Stimulated activated CD4-positive, alpha-beta T cell treated with anti-CD3 and anti-CD28 coated beads, Interleukin-12 subunit alpha, Interleukin-12 subunit beta, amount 100 ng/mL, for 24 hours (primary cell): ENCODE data around the gene HSF4.
A peak's percentile ranks its signal among the peaks of the same experiment; 100 is the strongest.

Experiments
- DNase-seq, 2 experiments: peaks; one replicate each; pipeline ENCODE4 v3.0.0-alpha.2; 2020; ENCODE audit warnings: low read depth in 2 of 2

HSF4 gene

DNA sequence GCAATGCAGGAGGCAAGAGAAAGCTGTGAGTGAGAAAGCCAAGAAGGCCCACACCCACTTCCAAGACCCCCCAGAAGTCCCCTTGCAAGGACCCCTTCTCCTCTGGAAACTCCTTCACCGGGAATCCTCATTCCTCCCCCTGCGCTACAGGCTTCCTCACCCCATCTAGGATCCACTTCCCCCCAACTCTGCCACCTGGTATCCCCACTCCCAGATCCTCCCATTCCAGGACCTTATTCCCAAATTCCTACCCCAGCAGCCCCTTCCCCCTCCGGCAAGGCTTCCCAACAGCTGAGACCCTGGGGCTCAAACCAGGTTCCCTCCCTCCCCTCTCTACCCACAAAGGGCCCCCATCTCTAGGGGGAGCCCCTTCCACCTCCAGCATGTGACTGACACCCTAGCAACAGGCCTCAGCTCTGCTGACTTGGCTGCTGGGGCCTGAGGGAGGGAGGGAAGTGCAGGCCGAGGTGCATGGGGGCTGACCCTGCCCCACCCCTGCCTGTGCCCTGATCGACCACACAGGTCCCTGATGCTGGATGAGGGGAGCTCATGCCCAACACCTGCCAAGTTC, 2.1 kb downstream of the HSF4 start:
- no peak for DNase-seq

DNA sequence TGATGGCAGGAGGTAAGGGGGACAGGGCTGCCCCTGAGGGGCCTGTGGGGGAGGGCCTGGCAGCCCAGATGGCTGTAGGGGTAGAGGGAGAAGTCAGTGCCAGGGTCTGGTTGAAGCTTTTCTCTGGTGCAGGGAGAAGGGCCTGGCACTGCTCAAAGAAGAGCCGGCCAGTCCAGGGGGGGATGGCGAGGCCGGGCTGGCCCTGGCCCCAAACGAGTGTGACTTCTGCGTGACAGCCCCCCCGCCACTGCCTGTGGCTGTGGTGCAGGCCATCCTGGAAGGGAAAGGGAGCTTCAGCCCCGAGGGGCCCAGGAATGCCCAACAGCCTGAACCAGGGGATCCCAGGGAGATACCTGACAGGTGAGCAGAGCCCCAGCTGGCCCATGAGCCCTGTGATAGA, 3.0 kb downstream of the HSF4 start:
- no peak for DNase-seq

DNA sequence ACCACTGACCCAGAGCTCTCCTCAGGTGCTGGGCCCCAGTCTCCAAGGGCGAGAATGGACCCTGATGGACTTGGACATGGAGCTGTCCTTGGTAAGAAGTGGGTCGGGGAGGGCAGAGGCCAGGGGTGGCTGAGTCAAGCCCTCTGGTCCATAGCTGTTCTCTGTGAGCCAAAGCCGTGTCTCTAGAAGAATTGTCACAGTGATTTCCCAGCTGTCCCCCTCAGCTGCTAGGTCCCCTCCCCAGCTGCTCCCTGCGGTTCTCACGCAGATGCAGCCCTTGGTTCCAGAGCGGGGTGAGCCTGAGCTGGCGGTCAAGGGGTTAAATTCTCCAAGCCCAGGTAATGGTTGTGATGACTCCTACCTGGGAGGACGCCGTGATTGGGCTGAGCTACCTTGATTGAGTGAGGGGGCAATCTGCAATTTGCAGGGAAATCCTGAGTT, 4.5 kb downstream of the HSF4 start:
- no peak for DNase-seq

DNA sequence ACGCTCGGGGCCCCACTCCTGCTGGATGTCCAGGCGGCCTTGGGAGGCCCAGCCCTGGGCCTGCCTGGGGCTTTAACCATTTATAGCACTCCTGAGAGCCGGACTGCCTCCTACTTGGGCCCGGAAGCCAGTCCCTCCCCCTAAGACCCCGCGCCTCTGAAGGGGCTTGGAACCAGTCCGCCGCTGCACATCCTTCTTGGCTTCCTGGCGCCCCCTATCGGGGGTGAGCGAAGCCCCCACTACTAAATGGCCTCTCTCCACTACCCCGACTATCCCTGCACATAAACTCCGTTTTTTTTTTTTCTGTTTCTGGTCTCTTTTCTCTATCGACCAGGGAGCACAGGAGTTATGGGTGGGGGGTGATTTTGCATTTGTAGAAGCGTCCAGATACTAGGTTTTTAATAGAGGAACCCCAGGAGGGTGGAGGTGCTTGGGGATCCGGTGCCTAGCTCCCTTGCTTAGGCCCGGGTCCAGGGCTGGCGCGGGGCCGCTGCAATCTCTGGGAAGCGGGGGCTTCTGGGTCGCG, 5.2 kb downstream of the HSF4 start:
- no peak for DNase-seq

DNA sequence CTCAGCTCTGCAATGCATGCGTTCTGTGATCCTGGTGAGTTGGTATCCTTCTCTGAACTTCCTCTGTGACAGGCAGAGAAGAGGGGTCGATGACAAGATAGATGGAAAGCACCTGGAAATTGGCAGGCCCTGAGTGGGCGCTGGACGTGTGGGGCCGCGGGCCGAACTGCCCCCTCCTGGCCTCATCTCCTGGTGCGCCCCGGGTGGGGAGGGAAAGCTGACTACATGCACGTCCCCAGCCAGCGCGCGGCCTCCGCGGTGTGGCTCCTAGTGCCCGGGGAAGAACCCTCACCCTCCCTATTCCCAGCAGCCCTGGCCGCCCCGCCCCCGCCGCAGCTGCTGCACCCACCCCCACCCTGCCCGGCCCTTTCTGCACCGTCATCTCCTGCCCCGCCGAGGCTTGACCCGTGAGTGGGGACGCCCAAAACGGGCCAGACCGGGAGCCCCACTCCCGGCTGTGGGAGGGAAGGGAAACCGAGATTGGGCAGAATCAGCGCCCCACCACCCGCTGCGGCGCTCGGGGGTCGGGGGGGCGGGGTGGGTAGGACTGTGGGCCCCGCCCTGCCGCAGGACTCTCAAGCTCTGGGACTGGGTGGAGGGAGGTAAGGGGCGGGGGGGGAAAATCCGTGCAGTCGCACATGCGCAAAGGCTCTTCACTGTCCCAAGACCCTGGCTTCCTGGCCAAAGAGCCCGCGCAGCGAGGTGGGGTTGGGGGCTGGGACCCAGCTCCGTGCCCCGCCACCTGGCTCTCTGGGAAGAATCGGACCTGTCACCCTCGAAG, 5.8 kb downstream of the HSF4 start, which contains the start of gene NOL3:
Gene NOL3 (plus strand): TSS at position 371 of the 781 bp plus-strand sequence.
- DNase-seq, result no peak

DNA sequence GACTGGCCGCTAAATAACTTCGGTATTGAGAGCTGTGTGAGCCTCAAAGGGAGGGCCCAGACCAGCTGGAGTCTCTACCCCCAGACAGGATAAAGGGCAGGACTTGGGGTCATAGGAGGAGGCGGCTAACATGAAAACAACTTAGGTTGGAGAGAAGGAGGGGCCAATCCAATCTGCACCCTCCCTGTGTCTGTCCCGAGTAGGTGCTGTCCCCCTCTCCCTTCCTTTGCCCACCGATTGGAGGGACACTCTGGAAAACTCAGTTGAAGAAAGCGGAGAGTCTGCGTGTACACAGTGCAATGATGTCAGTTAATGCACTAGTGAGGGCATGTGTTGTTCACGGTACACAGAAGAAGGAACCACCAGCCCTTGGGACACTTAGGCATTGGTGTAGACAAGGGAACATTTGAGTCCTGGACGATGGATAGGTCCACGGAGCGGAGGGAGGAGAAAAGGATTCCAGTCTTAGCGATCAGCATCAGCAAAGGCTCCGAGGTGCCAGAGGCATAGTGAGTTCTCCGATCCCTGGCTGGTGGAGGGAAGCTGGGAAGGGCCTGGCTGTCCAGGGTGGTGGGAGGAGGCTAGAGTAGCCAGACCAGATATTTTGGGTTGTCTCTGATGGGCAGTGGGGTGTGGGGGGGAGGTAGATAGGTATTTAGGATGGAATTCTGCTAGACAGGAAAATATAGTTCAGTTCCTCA, 6.6 kb downstream of the HSF4 start:
- no peak for DNase-seq

DNA sequence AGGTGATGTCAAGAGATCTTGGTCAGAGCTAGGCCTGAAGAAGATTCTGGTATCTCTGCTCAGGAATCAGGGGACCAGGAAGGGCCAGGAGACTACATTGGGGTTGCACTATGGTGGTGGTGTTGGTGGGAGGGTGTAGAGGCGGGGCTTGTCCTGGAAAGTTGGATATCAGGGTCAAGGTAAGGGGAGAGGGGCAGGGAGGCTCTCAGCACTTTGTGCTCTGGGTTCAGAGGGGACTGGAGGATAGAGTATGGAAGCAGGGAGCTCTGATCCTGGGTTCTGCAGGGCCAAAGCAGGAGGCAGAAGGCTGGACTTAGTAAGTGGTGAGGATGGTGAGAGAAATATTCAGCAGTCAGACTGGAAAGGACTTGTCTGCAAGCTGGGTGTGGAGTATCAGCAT, 8.8 kb downstream of the HSF4 start:
- no peak for DNase-seq

DNA sequence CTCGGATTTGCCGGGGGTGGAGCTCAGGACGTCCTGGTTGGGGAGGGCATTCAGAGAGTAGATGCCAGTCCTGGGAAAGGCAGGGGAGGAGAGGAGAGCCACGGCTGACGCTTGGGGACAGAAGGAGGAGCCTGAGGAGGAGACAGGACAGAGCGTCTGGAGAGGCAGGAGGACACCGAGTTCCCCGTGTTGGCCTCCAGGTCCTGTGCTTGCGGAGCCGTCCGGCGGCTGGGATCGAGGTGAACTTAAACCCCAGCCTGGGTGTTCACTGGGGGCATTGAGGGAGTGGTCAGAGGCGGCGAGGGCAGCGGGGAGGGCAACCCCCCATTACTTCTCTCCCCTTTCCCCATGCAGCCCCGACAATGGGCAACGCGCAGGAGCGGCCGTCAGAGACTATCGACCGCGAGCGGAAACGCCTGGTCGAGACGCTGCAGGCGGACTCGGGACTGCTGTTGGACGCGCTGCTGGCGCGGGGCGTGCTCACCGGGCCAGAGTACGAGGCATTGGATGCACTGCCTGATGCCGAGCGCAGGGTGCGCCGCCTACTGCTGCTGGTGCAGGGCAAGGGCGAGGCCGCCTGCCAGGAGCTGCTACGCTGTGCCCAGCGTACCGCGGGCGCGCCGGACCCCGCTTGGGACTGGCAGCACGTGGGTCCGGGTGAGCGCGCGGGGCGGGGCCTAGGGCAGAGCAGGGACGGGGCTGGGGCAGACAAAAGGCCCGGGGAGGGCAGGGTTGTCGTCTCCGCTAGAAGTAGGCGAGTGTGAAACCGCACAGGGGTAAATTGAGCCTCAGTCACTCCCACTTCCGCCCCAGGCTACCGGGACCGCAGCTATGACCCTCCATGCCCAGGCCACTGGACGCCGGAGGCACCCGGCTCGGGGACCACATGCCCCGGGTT, 9.5 kb downstream of the HSF4 start:
- DNase-seq, result no peak

DNA sequence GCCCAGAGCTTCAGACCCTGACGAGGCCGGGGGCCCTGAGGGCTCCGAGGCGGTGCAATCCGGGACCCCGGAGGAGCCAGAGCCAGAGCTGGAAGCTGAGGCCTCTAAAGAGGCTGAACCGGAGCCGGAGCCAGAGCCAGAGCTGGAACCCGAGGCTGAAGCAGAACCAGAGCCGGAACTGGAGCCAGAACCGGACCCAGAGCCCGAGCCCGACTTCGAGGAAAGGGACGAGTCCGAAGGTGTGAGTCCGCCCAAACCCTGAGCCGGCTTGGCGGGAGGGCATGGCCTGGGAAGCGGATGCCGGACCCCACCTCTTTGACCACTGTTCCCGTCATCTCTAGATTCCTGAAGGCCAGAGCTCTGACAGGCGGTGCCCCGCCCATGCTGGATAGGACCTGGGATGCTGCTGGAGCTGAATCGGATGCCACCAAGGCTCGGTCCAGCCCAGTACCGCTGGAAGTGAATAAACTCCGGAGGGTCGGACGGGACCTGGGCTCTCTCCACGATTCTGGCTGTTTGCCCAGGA, 10.2 kb downstream of the HSF4 start:
- DNase-seq, result no peak

DNA sequence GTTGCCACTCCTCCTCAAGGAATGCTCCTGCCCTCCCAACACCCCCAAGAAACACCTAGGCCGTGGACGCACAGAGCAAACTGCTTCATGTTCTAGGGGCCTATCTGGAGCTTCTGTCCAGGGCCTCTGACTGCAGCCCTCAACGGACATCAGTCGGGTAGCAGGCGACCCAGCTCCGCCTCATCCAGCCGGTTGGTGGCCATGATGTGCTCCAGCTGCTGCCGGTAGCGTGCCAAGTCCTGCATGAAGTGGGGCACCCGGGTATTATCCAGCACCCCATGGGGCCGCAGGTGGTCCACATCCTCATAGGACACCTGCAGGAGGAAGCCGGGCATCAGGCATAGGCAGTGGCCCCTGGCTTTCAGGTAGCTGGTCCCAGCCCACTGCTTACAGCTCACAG, 12.1 kb downstream of the HSF4 start:
- no peak for DNase-seq

DNA sequence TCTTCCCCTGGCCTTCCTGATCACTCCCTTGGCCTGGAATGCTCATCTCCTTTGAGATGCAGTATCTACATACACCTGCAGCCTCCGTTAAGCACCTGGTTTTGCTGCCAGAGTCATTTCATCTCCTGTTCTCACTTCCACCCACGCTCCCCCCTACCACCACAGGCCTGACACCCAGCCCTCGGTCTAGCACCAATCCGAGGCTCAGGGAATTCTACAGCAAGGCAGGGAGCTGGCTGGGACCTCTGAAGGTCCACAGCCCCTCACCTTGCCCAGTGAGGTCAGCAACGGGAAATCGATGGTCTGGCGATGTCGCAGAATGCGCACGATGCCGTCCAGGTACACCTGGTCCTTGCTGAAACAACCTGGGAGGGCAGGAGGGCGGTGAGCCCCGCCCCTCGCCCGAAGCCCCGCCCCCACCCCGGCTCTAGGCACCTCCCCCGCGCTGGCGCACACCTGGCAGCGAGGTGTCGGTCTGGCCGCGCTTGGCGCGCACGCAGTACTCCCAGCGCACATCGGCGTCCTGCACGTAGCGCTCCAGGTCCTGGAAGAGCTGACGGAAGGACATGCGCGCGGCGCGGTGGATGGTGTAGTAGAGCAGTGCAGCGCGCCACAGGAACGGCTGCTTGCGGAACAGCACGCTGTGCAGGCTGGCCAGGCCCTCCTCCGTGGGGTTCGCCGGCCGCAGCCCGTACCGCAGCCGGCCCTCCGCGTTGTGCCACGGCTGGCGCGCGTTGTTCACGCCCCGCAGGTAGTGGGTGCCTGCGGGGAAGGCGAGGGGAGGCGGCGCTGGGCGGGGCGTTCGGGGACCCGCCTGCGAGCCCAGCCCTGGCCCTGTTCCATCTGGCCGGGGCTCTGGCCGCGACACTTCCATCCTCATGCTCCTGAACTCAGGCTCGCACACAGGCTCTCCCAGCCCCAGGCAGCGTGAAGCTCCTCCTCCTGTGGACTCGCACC, 13.5 kb downstream of the HSF4 start:
- no peak for DNase-seq

DNA sequence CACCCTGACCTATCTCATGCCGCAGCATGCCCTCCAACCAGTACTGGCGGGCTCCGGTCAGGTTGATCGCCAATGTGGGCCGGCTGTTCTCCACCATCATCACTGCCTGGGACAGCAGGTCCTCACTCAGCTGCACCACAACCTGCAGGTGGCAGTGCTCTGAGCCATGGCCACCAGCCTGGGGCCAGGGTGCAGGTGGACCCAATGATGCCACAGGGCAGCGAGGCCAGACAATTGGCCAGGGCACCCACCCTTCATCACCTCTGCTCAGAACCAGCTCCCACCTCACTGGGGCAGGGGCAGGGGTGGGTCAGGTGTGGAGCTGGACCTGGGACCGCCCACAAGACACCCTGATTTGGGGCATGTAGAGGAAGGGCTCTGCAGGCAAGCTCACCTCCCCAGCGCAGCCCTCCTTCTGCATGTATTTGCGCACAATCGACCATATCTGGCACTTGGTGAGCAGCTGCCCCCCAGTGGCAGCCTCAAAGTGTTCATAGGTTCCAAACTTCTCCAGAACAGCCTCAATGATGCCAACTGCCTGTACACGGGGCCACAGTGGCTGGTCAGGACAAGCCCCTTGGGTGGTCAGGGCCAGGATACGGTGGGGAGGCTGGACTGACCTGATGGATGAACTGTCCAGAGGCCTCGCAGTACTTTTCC, 15.0 kb downstream of the HSF4 start:
- no peak for DNase-seq

DNA sequence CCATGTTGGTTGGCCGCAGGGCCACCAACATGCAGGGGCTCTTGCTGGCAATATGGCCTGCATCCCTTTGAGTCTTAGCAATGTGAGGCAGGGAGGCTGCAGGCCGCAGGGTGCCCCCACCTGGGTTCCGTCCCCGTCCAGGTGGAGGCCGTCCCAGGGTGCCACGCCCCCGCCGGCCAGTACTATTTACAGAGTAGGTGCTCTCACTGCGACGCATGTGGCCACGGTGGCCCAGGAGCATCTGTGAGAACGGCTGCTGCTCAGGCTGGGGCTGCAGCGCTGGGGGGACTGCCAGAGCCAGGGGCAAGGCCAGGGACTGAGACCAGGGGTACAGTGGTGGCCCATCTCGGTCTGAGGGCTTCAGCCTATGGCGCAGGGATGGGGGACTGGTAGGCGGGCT, 15.6 kb downstream of the HSF4 start:
- DNase-seq, result no peak

DNA sequence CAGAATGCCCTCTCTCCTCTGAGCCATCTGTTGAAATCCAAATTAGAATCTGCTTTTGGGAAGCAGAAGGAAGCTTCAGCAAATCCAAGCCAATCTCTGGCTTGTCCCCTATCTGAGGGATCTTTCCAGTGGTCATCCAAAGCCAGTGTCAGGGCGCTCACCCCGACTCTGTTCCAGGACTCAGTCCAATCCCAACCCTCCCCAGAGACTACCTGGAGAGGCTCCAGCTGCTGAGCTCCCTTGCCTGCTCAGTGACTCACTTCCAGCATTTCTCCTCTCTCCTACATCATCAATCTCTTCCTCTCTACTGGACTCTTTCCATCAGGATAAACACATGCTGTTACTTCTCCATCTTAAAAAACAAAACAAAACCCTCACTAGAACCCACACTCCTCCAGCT, 16.8 kb downstream of the HSF4 start:
- DNase-seq, result no peak

DNA sequence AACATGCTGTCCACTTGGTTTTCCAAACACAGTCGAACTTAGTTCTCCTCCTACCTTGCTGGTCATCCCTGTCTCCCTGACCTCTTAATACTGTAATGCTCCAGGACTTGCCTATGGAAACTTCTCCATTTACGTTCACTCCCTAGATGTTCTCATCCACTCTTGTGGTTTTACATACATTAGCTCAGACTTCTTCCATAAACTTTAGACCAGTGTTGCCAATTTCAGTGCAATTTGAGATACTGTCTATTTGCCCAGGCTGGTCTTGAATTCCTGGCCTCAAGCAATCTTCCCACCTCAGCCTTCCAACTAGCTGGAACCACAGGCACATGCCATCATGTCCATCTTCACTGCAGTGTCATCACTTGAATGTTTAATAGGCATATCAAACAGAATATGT, 17.7 kb downstream of the HSF4 start:
- no peak for DNase-seq

DNA sequence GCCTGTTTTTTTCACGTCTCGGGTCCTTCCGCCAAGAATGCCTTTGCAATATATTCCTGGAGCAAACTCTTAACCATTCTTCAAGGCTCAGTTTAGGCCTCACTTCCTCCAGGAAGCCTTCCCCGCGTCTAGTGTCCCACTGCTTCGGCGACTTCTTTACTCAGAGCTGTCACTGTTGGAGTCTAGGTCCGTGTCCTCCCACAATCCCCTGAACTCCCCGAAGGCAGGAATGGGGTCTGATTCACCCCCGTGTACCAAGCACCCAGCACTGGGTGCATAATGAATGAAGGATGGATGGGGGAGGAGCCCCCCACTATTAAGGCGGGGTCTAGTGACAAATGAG, 18.7 kb downstream of the HSF4 start:
- DNase-seq, result no peak

DNA sequence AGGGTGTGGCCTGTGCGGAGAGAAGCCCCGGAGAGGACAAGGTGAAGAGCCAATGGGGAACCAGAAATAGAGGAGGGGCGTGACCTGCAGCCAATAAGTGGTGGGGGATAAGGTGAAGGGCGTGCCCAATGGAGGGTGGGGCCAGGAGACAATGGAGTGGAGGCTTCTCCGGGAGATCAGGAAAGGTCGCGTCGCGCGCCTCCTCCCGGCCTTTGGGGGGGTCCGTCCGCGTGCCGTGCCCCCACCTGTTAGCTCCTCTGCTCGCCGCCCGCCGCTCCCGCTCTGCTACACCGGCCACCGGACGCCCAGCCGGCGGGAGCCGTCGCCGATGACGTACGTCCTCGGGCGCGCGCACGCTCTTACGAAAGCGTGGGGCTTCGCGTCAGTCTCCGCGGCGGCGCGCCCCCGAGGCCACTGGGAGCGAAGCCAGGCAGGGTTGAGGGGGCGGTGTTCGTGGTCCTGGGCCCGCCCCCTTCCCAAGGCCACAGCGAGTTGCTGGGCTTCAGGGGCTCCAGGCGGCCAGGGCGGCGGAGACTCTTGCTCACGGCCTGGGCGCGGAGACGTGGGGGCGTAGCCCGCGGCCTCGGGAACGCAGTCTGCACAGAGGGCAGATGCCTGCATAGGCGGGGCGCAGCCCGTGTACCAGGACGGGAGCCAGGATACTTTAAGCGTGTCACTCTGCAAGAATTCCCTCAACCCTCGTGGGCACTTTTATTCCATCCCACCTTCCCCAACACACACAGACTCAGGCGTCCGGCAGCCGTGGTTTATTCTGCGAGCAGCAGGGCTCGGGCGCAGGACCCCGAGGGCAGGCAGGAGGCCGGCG, 19.3 kb downstream of the HSF4 start, which contains the start of gene MATCAP1:
Gene MATCAP1 (minus strand): TSS at position 337 of the 826 bp plus-strand sequence. CDS start 3,353 bp downstream, outside the sequence.
- peak; percentile 84 to 95 for DNase-seq

DNA sequence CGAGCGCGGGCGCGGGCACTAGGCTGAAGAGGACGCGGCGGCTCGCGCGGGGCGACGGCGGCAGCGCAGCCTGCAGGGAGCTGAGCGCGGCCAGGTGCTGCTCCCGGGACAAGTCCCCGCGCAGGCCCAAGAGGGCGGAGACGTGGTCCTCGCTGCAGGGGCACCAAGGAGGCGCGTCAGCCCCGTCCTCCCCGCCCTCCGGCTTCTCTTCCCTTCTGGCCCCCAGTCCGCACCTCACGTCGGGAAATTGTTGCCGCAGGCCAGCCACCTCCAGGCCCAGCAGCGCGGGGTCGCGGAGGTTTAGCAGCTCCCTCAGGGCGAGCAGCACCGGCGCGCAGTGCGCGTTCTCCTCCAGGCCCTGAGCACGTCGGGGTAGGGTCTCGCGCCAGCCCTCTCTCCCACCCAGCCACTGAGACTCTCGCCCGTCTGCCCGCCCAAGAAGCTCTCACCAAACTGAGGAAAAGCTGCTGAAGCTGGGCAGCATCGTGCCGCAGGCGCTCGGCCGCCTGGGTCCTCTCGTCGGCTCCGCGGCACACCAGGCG, 20.0 kb downstream of the HSF4 start:
- DNase-seq, result no peak
